HepG2 (cell line): ENCODE results near the gene ATP6V0D1. TPM values are rescaled to one million over a fixed set of nuclear protein-coding genes. Genes with fewer than 3 reads are reported as not detected.
A peak's percentile ranks its signal among the peaks of the same experiment; 100 is the strongest.

Source experiments
- CSRNP2 ChIP-seq: sonication (generic); formaldehyde crosslinking; conservative IDR thresholded peaks from 2 replicates; pipeline ENCODE4 v1.8.0; 2022; ENCODE audit warnings: low read depth, missing genetic modification reagents
- ELF3 ChIP-seq: IDR thresholded peaks from 2 replicates; pipeline ENCODE4 v1.6.1; 2016; ENCODE audit warnings: missing genetic modification reagents, missing compliant biosample characterization
- MXD4 ChIP-seq: IDR thresholded peaks from 2 replicates; pipeline ENCODE4 v1.6.1; 2016; ENCODE audit warnings: mild to moderate bottlenecking, missing biosample characterization, missing genetic modification reagents
- PRPF4 ChIP-seq: fragments of 200-400 bp; formaldehyde crosslinking; IDR thresholded peaks from 2 replicates; pipeline ENCODE4 v1.6.1; 2016; ENCODE audit warnings: low read length, low read depth; ENCODE audit not compliant: poor library complexity, severe bottlenecking
- RAD21 ChIP-seq: fragments of 450-650 bp; formaldehyde crosslinking; IDR thresholded peaks from 2 replicates; pipeline ENCODE4 v1.5.0; 2020; ENCODE audit warnings: mild to moderate bottlenecking
- ZC3H13 ChIP-seq: sonication (generic); formaldehyde crosslinking; IDR thresholded peaks from 2 replicates; pipeline ENCODE4 v1.8.1; 2023; ENCODE audit warnings: mild to moderate bottlenecking, missing genetic modification reagents, moderate library complexity
- ZNF260 ChIP-seq: sonication (generic); formaldehyde crosslinking; IDR thresholded peaks from 2 replicates; pipeline ENCODE4 v1.4.0; 2020; ENCODE audit warnings: missing genetic modification reagents, low read depth, mild to moderate bottlenecking, borderline replicate concordance
- ZNF484 ChIP-seq: sonication (generic); formaldehyde crosslinking; IDR thresholded peaks from 2 replicates; pipeline ENCODE4 v1.5.1; 2020; ENCODE audit warnings: mild to moderate bottlenecking, low read depth, missing genetic modification reagents, borderline replicate concordance
- ZNF574 ChIP-seq: sonication (generic); formaldehyde crosslinking; IDR thresholded peaks from 2 replicates; pipeline ENCODE4 v1.4.0; 2020; ENCODE audit warnings: missing genetic modification reagents
- ZNF609 ChIP-seq: sonication (generic); formaldehyde crosslinking; IDR thresholded peaks from 2 replicates; pipeline ENCODE4 v1.4.0; 2020; ENCODE audit warnings: mild to moderate bottlenecking, missing genetic modification reagents, borderline replicate concordance
- ZNF614 ChIP-seq: IDR thresholded peaks from 2 replicates; pipeline ENCODE4 v1.6.1; 2018; ENCODE audit warnings: missing biosample characterization, missing genetic modification reagents, inconsistent platforms, borderline replicate concordance
- ZNF713 ChIP-seq: sonication (generic); formaldehyde crosslinking; IDR thresholded peaks from 2 replicates; pipeline ENCODE4 v1.4.0; 2020; ENCODE audit warnings: mild to moderate bottlenecking, missing genetic modification reagents
- ZSCAN12 ChIP-seq: sonication (generic); formaldehyde crosslinking; IDR thresholded peaks from 2 replicates; pipeline ENCODE4 v1.9.0; 2021; ENCODE audit warnings: mild to moderate bottlenecking, missing genetic modification reagents
- polyA plus RNA-seq, 8 experiments: library from polyadenylated mRNA; depleted of rRNA in 3 of 8; stranded (reverse) in 7 of 8; unstranded in 1 of 8; fragments of >200 nt; fragmentation: Illumina TruSeq in 4 of 8; extraction: Trizol in 4 of 8; gene quantifications; 2 replicates each; pipeline versions ENCODE4 v1.2.1 to v1.2.3, GENCODE V29; 2011 to 2016; ENCODE audit warnings: low read depth in 4 of 8, missing spikeins in 1 of 8, mixed read lengths in 1 of 8; ENCODE audit not compliant: insufficient read depth in 1 of 8
- total RNA-seq, 5 experiments: library from RNA; depleted of rRNA; stranded (reverse); fragments of >200 nt; fragmentation: Illumina TruSeq; extraction: Trizol; gene quantifications; 2 replicates each; pipeline ENCODE4 v1.2.3, GENCODE V29; 2016; ENCODE audit warnings: low read depth in 1 of 5
- TF ChIP-seq, protein P1 (sequence below): IDR thresholded peaks from 2 replicates; pipeline ENCODE4 v1.6.1; 2016; ENCODE audit warnings: low read depth
- TF ChIP-seq, protein P2 (sequence below): sonication (generic); formaldehyde crosslinking; IDR thresholded peaks from 2 replicates; pipeline ENCODE4 v1.4.0; 2020; ENCODE audit warnings: missing genetic modification reagents, borderline replicate concordance

The ATP6V0D1 gene
- total and polyA plus RNA-seq, 2 of the 13 experiments (the other 11 are each of a cell fraction or from before 2014, with no cell fraction given): 51.1 to 61.3 TPM

- 0 out of 2 replicates have a peak, but pooled peaks have one; percentile 88 for TF ChIP-seq ZSCAN12 (CRISPR knock-in tag)
- TF ChIP-seq, protein P1, sequence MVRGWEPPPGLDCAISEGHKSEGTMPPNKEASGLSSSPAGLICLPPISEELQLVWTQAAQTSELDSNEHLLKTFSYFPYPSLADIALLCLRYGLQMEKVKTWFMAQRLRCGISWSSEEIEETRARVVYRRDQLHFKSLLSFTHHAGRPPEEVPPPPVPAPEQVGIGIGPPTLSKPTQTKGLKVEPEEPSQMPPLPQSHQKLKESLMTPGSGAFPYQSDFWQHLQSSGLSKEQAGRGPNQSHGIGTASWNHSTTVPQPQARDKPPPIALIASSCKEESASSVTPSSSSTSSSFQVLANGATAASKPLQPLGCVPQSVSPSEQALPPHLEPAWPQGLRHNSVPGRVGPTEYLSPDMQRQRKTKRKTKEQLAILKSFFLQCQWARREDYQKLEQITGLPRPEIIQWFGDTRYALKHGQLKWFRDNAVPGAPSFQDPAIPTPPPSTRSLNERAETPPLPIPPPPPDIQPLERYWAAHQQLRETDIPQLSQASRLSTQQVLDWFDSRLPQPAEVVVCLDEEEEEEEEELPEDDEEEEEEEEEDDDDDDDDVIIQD (CRISPR knock-in tag): no peak
- TF ChIP-seq ZNF609 (CRISPR knock-in tag): peak; percentile 51; the same call in 1 of the 2 replicates
- peak; percentile 67; the same call in 1 of the 2 replicates for TF ChIP-seq MXD4 (CRISPR knock-in tag)
- peak; percentile 55; the same call in 1 of the 2 replicates for TF ChIP-seq ZNF713
- TF ChIP-seq ELF3: 0 out of 2 replicates have a peak, but pooled peaks have one; percentile 12
- no peak for TF ChIP-seq ZNF260 (CRISPR knock-in tag)
- TF ChIP-seq PRPF4: no peak
- TF ChIP-seq ZC3H13 (CRISPR knock-in tag): no peak
- TF ChIP-seq ZNF574: peak; percentile 71; the same call in 1 of the 2 replicates
- TF ChIP-seq ZNF484 (CRISPR knock-in tag): no peak
- no peak for TF ChIP-seq CSRNP2
- TF ChIP-seq RAD21: peak; percentile 83
- no peak for TF ChIP-seq ZNF614
- TF ChIP-seq, protein P2, sequence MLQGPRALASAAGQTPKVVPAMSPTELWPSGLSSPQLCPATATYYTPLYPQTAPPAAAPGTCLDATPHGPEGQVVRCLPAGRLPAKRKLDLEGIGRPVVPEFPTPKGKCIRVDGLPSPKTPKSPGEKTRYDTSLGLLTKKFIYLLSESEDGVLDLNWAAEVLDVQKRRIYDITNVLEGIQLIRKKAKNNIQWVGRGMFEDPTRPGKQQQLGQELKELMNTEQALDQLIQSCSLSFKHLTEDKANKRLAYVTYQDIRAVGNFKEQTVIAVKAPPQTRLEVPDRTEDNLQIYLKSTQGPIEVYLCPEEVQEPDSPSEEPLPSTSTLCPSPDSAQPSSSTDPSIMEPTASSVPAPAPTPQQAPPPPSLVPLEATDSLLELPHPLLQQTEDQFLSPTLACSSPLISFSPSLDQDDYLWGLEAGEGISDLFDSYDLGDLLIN: peak; percentile 71; the same call in 1 of the 2 replicates
These were observed 64.8 kb downstream of the ATP6V0D1 start, which contains the start of gene ZDHHC1 (continued) for GRCh38 chr16:67415872-67416793.
